ENCODE results near the gene PSMD11.

Gene PSMD11

GRCh38 chr17:32528825-32529224 is 84.5 kb downstream of the PSMD11 start:
- Histone ChIP-seq H3K4me1 (ENCODE audit: insufficient read depth, low read length, severe bottlenecking) (peaks cover 1% of the 10 kb centered on the region), H3K9ac (ENCODE audit: low read length) (no peak overlapping the region), H3K4me2 (ENCODE audit: low read length) (no peak overlapping the region), H3K27me3 (ENCODE audit: insufficient read depth, low read length) (no peaks in the 10 kb centered on the region), H4K20me1 (ENCODE audit: insufficient read depth, low read length) (no peaks in the 10 kb centered on the region), H2AFZ (ENCODE audit: low read length) (no peak overlapping the region), H3F3A (ENCODE audit: insufficient read depth, low read length) (no peaks in the 10 kb centered on the region), H3K9me3 (ENCODE audit: low read length) (no peaks in the 10 kb centered on the region), H3K27ac (ENCODE audit: low read depth, low read length, poor library complexity, severe bottlenecking) (no peak overlapping the region), H3K79me2 (ENCODE audit: insufficient read depth, low read length) (no peaks in the 10 kb centered on the region), H3K4me3 (ENCODE audit: low read depth, low read length, poor library complexity, severe bottlenecking) (no peak overlapping the region), H3K36me3 (ENCODE audit: insufficient read depth, low read length) (no peaks in the 10 kb centered on the region), H3K9me2 (ENCODE audit: low read depth, low read length) (no peaks in the 10 kb centered on the region)
- TF ChIP-seq EZH2 (IDR thresholded peaks at IDR 0.05; ENCODE audit: borderline replicate concordance, low read length) (no peak), CTCF (IDR thresholded peaks at IDR 0.05; ENCODE audit: low read length) (no peak)

DNA sequence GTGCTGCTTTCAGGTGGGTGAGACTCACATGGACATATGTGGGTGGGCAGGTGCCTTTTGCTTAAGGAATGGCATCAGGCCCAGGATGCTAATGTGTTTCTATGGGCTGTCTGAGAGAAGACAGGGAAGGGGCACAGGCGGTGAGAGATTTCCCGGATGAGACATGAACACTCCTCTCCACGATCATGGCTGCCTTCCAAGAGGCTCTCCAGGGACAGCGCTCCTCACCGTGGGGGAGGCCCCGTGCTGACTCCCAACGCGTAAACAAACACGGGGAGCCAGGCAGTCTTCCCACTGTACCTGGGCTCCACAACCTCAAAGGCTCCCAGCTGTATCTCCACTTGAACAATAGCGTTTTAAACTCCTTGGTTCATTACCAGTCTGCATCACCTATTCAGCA is 85.3 kb downstream of the PSMD11 start:
- H3K4me1 ChIP-seq (ENCODE audit: insufficient read depth, low read length, severe bottlenecking), result no peaks in the 10 kb centered on the region
- no peak overlapping the region for H3K27ac ChIP-seq (ENCODE audit: low read depth, low read length, poor library complexity, severe bottlenecking)
- H3K27me3 ChIP-seq (ENCODE audit: insufficient read depth, low read length), result no peaks in the 10 kb centered on the region
- no peaks in the 10 kb centered on the region for H3K79me2 ChIP-seq (ENCODE audit: insufficient read depth, low read length)
- H3K4me2 ChIP-seq (ENCODE audit: low read length), result no peak overlapping the region
- no peaks in the 10 kb centered on the region for H3F3A ChIP-seq (ENCODE audit: insufficient read depth, low read length)
- TF ChIP-seq CTCF (IDR thresholded peaks at IDR 0.05; ENCODE audit: low read length) (no peak), EZH2 (IDR thresholded peaks at IDR 0.05; ENCODE audit: borderline replicate concordance, low read length) (no peak)
- no peak overlapping the region for H2AFZ ChIP-seq (ENCODE audit: low read length)
- H4K20me1 ChIP-seq (ENCODE audit: insufficient read depth, low read length), result no peaks in the 10 kb centered on the region
- H3K9me2 ChIP-seq (ENCODE audit: low read depth, low read length), result no peaks in the 10 kb centered on the region
- no peak overlapping the region for H3K4me3 ChIP-seq (ENCODE audit: low read depth, low read length, poor library complexity, severe bottlenecking)
- H3K9me3 ChIP-seq (ENCODE audit: low read length), result no peaks in the 10 kb centered on the region
- no peak overlapping the region for H3K9ac ChIP-seq (ENCODE audit: low read length)
- no peaks in the 10 kb centered on the region for H3K36me3 ChIP-seq (ENCODE audit: insufficient read depth, low read length)

Measured in OCI-LY1 (cell line).